ENCODE results near the gene TMEM163.
"Not testable (repeated sequence)": the region's sequence is repeated elsewhere in the genome, so short reads cannot be mapped to it uniquely, and the experiment has no call there.

Gene TMEM163

DNA sequence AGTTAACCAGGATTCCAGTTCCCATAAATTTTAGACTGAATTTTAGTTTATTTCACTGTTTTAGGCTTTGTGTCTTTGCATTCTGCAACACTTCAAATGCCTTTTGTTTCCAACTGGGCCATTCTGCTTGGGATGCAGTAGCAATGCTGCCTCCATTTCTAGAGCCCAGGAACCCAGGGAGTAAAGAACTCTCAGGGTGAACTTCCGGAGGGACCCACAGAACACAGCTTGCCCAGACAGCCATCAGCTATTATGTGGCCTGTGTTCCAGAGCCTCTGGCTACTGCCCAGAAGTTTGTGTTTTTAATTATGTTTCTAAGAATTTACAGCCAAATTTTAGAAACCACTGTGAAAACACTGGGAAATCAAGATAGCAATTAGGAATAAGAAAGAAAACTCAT lies 145.1 kb downstream of the TMEM163 start:
- TF ChIP-seq, protein P1, sequence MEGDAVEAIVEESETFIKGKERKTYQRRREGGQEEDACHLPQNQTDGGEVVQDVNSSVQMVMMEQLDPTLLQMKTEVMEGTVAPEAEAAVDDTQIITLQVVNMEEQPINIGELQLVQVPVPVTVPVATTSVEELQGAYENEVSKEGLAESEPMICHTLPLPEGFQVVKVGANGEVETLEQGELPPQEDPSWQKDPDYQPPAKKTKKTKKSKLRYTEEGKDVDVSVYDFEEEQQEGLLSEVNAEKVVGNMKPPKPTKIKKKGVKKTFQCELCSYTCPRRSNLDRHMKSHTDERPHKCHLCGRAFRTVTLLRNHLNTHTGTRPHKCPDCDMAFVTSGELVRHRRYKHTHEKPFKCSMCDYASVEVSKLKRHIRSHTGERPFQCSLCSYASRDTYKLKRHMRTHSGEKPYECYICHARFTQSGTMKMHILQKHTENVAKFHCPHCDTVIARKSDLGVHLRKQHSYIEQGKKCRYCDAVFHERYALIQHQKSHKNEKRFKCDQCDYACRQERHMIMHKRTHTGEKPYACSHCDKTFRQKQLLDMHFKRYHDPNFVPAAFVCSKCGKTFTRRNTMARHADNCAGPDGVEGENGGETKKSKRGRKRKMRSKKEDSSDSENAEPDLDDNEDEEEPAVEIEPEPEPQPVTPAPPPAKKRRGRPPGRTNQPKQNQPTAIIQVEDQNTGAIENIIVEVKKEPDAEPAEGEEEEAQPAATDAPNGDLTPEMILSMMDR (IDR thresholded peaks at IDR 0.05; ENCODE audit: insufficient read depth, missing control alignments) = no peak
- DNase-seq (ENCODE audit: insufficient read length, low spot score) = no peak
- FAIRE-seq = no peak

DNA sequence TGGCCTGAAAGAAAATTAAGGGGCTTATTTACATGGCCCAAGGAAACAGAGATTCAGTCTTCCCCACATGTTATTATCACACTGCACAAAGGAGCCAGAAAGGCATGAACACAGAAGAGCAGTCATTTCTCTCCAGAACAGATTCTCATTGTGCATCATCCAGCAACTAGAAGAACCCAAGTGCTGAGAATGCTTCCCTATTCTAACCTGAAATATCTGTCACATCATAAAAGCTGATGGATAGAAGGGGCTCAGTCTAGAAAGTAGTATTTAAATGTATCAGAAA lies 145.8 kb downstream of the TMEM163 start:
- DNase-seq (ENCODE audit: insufficient read length, low spot score) (no peak), FAIRE-seq (no peak)
- TF ChIP-seq, protein P1 (IDR thresholded peaks at IDR 0.05; ENCODE audit: insufficient read depth, missing control alignments) = no peak

DNA sequence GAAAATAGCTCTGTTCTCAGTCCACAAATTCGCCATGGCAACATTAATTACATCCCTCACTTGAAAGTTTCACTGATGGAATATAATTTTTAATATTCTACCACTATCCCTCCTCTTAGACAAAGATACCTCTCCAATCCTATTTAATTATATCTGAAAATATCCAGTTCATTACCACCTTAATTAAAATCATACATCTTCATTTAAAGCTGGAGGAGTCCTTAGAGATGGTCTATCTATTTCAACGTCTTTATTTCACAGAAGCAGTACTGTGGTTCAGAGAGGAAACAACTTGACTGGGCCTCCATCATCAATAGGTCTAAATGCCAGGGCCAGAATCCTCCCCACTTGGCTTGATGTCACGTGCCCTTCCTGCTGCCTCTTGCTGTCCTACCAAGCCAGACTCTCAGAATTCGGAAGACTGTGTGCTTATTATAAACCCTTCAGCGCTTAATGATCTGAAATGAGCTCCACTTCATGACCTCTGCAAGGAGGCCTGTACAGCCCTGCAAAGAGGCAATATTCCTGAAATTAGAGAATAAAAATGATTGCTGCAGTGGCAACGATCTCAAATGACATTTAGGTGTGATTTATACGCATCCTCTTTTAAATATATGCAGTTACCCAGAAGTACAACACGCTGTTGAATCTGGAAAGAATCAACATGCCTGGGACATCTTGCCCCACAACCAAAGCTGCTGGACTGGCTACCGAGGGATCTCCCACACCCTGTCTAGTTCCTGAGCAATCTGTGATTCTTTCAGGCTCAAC lies 146.3 kb downstream of the TMEM163 start:
- TF ChIP-seq, protein P1 (IDR thresholded peaks at IDR 0.05; ENCODE audit: insufficient read depth, missing control alignments) = no peak
- FAIRE-seq (no peak), DNase-seq (ENCODE audit: insufficient read length, low spot score) (no peak)

DNA sequence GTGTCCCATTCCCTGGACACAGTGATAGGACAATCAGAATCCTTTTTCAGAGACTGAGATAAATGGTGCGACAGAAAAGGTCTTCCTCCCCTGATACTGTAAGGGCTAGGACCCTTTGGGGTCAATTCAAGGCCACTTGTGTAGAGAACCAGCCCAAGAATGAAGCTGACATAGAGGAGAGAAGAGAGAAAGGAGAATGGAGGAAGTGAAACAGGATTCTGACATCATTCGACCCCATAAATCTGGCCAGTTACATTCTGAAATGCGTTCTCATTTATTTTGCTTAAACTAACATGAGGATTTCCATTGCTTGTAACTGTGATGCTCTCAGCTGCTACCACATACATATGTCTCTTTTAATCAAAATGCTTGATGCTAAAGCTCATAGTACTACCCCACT lies 148.1 kb downstream of the TMEM163 start:
- FAIRE-seq (no peak), DNase-seq (ENCODE audit: insufficient read length, low spot score) (no peak)
- TF ChIP-seq, protein P1 (IDR thresholded peaks at IDR 0.05; ENCODE audit: insufficient read depth, missing control alignments) = no peak

DNA sequence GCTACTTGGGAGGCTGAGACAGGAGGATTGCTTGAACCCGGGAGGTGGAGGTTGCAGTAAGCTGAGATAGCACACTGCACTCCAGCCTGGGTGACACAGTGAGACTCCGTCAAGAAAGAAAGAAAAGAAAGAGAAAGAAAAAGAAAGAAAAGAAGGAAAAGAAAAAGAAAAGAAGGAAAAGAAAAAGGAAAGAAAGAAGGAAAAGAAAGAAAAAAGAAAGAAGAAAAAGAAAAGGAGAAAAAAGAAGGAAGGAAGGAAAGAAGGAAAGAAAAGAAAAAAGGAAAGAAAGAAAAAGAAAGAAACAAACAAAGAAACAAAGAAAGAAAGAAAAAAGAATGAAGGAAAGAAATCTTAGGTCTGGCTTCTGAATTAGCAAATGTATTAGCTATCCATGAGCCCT lies 150.4 kb downstream of the TMEM163 start:
- TF ChIP-seq, protein P1 (IDR thresholded peaks at IDR 0.05; ENCODE audit: insufficient read depth, missing control alignments) = no peak
- FAIRE-seq = no peak
- no peak for DNase-seq (ENCODE audit: insufficient read length, low spot score)

DNA sequence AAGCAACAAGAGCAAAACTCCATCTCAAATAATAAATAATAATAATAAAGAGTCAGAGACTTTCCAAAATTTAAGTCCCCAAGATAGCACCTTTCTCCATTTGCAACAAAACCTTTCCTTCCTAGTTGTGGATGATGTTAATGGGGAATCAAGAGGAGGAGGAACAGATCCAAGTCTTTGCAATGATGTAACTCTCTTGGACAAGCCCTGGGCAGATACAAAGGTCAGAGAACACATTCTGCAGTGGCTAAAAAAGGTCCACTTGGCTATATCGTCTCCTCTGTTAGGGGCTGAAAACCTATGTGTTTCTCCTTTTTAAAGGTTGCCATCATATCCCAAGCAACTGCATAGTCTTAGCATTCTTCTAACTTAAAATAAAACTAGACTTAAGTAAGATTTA lies 151.1 kb downstream of the TMEM163 start:
- no peak for FAIRE-seq
- no peak for DNase-seq (ENCODE audit: insufficient read length, low spot score)
- TF ChIP-seq, protein P1 (IDR thresholded peaks at IDR 0.05; ENCODE audit: insufficient read depth, missing control alignments) = no peak

DNA sequence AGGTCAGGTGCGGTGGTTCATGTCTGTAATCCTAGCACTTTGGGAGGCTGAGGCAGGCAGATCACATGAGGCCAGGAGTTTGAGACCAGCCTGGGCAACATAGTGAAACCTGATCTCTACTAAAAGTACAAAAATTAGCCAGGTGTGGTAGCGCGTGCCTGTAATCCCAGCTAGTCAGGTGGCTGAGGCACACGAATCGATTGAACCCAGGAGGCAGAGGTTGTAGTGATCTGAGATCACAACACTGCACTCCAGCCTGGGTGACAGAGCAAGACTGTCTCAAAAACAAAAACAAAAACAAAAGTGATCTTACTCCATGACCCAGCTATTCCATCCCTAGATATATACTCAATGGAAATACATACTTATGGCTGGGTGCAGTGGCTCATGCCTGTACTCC lies 153.8 kb downstream of the TMEM163 start:
- not testable (repeated sequence) for FAIRE-seq; DNase-seq (ENCODE audit: insufficient read length, low spot score)

DNA sequence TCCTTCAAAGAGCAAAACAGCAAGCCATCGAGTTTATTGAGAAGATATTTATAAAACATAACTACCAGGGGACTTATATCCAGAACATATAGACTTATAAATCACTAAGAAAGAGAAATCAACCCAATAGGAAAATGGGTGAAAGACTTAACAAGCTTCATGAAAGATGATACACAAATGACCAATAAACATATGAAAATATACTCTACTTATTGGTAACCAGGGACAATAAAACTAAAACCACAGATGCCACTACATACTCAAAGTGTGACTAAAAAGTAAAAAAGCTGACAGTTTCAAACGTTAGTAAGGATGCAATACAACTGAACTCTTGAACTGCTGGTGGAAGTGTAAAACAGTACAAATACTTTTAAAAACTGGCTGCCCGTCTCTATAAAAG lies 154.3 kb downstream of the TMEM163 start:
- FAIRE-seq (no peak), DNase-seq (ENCODE audit: insufficient read length, low spot score) (no peak)

More for the DNA sequence above, 154.3 kb downstream of the TMEM163 start:
- TF ChIP-seq, protein P1 (IDR thresholded peaks at IDR 0.05; ENCODE audit: insufficient read depth, missing control alignments) = no peak

Data from D721Med (cell line).